AG09319 (cell line): ENCODE data around the gene OGN.

Source experiments
- DNase-seq: peaks from one replicate; pipeline ENCODE4 v3.0.0-alpha.2; 2010; ENCODE audit warnings: low read depth; ENCODE audit errors: extremely low read depth
- TF ChIP-seq, protein P1 (sequence below): IDR thresholded peaks from 2 replicates; pipeline ENCODE4 v1.5.1; 2011; ENCODE audit warnings: low read depth, mild to moderate bottlenecking, inconsistent platforms, low read length, moderate library complexity

The OGN gene, protein sequence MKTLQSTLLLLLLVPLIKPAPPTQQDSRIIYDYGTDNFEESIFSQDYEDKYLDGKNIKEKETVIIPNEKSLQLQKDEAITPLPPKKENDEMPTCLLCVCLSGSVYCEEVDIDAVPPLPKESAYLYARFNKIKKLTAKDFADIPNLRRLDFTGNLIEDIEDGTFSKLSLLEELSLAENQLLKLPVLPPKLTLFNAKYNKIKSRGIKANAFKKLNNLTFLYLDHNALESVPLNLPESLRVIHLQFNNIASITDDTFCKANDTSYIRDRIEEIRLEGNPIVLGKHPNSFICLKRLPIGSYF

DNA sequence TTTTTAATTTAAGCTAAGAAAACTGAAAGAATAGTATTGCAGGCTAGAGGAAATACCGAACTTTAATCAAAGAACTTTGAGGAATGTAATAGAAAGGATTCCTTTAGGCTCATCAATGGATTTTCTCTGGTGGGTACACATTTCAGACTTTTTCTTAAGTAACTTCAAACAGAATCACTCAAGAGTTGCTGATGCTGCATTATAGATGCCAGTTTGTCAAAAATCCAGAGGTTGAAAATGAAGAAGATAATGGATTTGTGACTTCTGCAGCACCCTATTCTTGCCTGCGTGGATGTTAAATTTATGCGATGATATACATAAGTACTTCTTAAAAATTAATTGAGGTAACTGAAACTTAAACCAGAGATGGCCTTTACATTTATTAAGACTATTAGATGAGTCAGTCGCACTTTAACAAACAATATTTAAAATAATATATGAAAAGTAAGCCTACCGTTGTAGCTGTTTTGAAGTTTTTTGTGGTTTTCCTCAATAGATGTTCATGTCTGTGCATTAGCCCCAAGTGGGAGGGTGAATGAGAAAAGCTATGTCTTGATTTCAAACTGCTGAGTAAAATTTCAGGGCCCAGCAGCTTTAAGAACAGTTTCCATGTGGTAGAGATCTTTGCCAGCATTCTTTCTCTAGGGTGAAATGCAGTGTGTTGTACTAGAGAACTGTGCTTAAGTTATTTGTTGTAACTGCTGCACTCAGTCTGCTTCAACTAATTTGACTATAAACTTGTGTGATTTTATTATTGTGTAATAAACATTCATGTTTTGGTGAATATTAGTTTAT is at the start of gene OGN:
Gene OGN, minus strand, starts transcription at position 537 of the 795 bp plus-strand sequence. CDS start 1,171 bp downstream, outside the sequence.
- DNase-seq, result no peak
- TF ChIP-seq, protein P1, sequence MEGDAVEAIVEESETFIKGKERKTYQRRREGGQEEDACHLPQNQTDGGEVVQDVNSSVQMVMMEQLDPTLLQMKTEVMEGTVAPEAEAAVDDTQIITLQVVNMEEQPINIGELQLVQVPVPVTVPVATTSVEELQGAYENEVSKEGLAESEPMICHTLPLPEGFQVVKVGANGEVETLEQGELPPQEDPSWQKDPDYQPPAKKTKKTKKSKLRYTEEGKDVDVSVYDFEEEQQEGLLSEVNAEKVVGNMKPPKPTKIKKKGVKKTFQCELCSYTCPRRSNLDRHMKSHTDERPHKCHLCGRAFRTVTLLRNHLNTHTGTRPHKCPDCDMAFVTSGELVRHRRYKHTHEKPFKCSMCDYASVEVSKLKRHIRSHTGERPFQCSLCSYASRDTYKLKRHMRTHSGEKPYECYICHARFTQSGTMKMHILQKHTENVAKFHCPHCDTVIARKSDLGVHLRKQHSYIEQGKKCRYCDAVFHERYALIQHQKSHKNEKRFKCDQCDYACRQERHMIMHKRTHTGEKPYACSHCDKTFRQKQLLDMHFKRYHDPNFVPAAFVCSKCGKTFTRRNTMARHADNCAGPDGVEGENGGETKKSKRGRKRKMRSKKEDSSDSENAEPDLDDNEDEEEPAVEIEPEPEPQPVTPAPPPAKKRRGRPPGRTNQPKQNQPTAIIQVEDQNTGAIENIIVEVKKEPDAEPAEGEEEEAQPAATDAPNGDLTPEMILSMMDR, result no peak

DNA sequence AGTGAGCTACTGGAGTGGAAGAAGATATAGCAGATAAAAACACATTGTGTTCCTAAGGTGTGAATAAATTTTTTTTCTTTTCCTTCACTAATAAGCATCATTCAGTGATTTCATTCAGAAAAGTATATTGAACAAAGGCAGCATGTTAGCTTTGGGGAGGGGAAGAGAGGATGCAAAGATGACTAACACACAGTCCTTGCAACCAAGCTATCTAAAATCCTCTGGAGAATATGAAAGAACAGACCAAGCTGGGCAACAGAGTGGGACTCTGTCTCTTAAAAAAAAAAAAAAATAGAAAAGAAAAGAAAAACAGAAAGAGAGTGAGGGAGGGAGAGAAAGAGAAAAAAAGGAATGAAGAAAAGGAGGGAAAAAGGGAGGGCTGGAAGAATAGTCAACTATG is 42.2 kb upstream of the OGN start:
- TF ChIP-seq, protein P1, result no peak
- DNase-seq, result no peak

DNA sequence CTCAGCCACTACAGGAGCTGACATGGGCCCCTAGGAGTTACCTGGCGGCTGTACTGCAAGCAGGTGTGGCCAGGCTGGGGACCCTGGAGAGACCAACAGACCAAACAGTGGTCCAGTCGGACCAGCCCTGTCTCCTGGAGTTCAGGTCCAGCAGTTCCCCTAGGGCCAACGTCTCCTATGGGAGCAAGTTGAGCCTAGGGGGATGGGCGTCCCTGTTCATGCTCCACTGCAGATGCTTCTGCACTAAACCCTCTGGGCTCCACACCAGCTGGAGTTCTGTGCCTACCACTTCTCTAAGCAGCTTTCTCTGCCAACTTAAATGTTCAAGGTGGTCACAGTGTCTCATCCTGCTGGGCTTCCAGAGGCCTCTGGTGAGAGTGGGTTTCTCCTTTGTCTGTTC is 40.5 kb upstream of the OGN start:
- no peak for DNase-seq
- TF ChIP-seq, protein P1, result no peak

DNA sequence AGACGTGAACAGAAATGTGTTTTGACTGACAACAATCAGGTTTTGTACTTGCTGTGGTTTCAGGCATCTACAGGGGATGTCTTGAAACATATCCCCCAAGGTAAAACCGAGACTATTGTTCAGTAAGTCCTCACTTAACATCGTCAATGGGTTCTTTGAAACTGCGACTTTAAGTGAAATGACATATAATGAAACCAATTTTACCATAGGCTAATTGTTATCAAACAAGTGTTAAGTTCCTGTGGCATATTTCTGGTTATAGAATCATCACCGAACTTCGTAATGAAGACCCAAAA is 36.3 kb upstream of the OGN start:
- DNase-seq, result no peak
- TF ChIP-seq, protein P1, result no peak

DNA sequence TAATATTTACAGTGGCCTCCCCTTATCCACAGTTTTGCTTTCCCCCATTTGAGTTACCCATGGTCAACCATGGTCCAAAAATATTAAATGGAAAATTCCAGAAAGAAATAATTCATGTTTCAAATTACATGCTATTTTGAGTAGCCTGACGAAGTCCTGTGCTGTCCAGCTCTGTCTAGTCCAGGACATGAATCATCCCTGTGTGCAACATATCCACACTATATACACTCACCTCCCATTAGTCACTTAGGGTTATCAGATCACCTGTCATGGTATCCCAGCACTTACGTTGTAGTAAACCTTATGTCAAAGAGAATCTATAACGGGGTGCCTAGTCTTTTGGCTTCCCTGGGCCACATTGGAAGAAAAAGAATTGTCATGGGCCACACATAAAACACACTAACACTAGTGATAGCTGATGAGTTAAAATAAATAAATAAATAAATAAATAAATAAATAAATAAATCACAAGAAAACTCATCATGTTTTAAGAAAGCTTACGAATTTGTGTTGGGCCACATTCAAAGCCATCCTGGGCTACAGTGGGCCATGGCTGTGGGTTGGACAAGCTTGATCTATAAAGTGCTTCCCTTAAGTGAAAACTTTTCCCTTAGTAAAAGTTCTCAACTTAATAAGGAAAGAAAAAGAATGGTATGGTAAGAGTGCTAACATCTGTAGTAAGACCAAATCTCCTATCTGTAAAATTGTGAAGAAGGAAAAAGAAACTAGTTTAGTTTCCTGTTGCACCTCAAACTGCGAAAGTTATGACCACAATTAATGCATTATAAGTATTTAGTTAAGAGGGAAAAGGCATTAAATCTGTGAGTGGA is 35.8 kb upstream of the OGN start:
- no peak for DNase-seq
- TF ChIP-seq, protein P1, result no peak

DNA sequence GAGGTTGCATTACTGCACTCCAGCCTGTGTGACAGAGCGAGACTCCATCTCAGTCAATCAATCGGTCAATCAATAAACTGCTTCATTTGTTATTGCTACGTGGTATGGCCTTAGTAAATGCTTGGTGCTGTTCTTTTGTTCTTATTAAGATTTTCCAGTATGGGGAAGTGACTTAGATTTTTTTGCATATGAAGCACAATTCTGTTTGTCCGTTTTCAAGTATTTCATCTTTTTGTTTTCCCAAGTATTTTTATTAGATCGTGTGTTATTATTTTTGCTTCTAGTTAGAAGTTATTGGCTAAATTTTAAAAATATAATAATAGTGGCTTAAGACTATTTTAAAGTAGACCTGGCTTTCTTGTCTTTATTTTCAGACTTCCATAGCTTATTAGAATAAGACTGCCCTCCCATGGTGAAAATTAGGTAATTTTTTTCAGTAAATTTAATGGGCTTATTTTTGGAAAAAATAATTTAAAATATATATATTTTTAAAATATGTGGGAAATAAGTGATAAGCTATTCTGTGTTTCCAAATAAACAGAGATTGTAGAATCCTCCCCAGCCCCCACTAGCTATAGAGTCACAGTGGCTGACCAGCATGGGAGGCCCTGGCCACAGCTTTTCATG is 34.6 kb upstream of the OGN start:
- DNase-seq, result no peak
- TF ChIP-seq, protein P1, result peak; percentile 24
